Measurements from ENCODE around the gene SEMA7A.
A peak's percentile ranks its signal among the peaks of the same experiment; 100 is the strongest.

The SEMA7A gene

GRCh38 chr15:74451861-74452835, 18.4 kb upstream of the SEMA7A start:
- DNase-seq (ENCODE audit: low spot score) = no peak

GRCh38 chr15:74451322-74451721, 17.6 kb upstream of the SEMA7A start:
- DNase-seq (ENCODE audit: low spot score) = no peak

- no peak for DNase-seq (ENCODE audit: low spot score)
Observed at GRCh38 chr15:74449643-74450205, 16.0 kb upstream of the SEMA7A start.

DNA sequence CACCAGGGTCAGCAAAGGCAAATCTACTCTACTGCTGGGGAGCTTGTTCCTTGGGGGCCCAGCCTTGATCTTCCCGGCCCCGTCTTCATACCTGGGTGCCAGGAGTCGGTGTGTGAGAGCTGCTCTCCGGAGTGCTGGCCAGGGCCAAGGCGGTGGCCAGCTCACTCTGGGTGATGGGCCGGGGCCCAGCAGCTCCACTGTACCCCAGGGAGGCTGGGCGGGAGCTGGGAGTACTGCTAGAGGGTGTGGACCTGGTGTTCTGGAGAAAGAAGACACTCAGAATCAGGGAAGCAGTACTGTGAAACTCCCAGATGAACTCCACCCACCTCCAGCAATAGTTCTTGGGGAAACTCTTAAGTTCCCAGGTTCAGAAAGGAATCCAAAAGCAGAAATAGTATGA, 15.3 kb upstream of the SEMA7A start:
- no peak for DNase-seq (ENCODE audit: low spot score)

DNA sequence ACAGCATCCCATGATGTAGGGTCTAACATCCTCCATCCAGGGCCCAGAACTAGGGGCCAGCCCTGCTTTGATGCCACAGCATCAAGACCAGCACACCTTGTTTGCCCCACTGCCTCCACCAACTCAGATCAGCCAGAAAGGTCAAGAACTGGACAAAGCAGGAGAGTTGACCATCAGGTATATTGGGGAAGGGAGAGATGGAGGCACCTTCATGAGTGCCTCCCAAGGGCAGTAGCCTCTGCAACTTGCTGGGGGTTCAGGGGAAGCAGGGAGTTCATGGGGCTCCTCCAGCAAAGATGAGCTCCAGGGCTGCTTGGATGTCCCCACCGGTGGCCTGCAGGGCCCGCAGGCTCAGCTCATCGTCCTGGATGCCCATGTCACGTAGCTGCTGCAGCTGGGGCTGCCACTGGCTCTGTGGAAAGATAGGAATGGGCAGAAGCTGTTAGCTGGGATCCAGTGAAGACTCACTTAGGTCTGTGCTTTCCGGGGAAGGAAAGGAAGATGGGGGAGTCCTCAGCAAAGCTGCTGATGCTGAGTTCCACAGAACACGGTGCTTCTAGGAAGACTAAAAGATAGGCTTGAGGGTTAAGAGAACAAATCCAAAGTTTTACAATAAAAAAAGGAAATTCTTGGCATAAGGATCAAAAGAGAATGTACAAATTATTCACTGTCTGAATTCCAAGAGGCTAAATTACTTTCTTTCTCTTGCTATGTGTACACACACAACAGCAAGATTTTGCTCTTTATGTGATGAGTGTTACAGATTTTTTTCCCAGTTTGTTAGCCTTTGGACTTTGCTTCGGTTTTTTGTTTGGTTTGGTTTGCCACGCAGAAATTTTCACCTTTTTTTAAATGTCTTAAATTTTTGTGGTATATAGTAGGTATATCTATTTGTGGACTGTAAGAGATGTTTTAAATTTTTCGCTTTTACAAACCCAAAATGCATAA, 12.3 kb upstream of the SEMA7A start:
- DNase-seq (ENCODE audit: low spot score) = no peak

GRCh38 chr15:74444106-74445062, 10.6 kb upstream of the SEMA7A start:
- DNase-seq (ENCODE audit: low spot score) = no peak

- DNase-seq (ENCODE audit: low spot score) = no peak
Observed at GRCh38 chr15:74443100-74443909, 9.5 kb upstream of the SEMA7A start.

DNA sequence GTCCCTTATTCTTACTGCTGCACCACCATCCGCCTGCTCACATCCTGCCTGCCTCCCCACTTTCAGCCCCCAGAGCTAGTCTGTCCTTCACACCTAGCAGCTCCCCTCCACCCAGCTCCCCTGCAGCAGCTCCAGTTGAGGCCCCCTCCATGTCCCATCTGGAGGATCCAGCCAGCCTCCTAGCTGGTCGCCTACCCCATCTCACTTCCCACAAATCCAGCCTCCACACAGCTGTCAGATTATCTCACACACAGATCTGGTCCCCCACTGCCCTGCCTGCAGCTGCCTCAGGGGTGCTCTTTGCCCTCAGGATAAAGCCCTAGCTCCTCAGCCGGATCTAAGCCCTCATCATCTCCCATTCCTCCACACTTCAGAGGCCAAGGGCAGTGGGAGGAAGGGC, 8.8 kb upstream of the SEMA7A start:
- no peak for DNase-seq (ENCODE audit: low spot score)

DNA sequence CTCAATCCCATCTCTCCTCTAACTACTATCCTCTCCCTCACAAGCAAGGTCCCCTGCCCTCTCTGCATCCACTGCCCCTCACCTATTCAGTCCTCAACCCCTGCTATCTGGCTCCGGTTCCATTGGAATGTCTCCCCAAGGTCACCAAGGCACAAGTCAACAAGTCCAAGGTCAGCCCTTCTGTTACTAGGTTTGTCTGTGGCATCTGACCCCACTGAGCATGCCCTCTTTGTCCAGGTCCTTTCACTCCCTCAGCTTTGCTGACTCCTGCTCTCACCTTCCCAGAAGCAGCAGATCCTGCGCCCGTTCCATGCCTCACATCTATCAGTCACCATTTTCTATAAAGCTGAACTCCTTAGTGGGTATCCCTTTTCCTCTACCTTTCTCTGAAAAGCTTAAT, 8.3 kb upstream of the SEMA7A start:
- no peak for DNase-seq (ENCODE audit: low spot score)

- no peak for DNase-seq (ENCODE audit: low spot score)
Observed at GRCh38 chr15:74441248-74441941, 7.6 kb upstream of the SEMA7A start.

GRCh38 chr15:74438721-74439316, 5.1 kb upstream of the SEMA7A start:
- peak; percentile 77 for DNase-seq (ENCODE audit: low spot score)

- DNase-seq (ENCODE audit: low spot score) = no peak
Observed at GRCh38 chr15:74438206-74438605, 4.4 kb upstream of the SEMA7A start.

DNA sequence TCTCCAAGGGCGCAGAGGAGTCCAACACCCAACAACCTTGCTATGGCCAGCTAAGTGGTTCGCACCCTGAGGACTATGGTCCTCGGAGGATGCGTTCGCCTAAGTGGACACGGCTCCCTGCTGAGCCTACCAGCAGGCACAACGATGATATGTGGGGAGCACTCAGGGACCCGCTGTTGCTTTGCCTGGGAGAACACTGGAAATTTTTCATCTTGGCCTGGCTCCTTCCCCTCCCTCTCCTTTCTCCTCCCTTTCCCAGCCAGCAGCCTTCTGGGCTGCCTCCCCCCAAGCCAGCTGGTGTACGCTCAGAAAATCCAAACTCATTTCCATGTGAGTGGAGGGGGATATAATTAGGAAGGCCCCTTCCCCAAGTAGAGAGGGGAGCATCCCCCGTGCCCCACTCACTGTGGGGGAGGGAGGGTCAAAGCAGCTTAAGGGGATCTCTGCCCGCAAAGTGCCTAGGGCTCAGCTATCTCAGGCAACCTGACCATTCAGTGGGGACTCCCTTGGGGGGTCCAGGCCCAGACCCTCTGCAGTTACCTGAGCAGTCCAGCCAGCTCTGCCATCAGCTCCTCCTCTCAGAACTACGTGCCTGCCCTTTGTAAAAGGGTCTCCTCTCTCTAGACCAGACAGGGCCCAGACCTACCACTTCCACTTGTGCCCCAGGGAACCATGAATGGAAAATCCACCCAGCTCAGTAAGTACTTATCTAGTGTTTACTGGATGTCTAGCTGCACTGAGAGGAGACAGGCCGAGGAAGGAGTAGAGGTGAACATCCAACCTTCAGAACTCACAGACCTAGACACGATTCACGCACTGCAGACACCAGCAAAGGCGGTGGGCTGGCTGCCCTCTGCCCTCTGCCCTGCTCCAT, 742 bp upstream of the SEMA7A start:
- no peak for DNase-seq (ENCODE audit: low spot score)

DNA sequence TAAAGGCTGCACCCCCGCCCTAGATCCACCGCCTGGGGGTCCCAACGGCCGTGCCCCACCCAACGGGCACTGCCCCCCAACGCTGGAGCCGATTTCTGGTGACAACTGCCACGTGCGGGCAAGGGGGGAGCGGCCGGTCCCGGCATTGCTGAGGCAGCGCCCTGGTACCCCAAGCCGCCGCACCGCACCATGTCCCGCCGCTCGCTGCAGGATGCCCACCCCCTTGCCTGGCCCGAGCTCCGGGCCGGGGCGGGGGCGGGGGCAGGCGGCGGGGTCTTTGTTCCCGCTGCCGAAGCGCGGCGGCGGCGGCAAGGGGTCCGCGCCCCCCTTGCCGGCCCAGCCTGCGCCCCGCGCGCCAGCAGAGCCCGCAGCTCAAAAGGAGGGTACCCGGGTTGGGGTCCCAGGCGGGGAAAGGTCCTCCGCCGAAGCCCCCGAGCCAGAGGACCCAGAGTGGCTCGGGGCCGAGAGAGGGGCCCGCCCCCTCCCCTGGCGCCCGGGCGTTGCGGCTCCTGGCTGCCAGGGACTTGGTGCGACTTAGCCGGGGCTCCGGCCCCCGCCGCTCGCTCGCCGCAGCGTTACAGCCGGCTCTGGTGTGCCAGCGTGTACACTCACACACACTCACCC, 678 bp downstream of the SEMA7A start:
- DNase-seq (ENCODE audit: low spot score) = no peak

DNA sequence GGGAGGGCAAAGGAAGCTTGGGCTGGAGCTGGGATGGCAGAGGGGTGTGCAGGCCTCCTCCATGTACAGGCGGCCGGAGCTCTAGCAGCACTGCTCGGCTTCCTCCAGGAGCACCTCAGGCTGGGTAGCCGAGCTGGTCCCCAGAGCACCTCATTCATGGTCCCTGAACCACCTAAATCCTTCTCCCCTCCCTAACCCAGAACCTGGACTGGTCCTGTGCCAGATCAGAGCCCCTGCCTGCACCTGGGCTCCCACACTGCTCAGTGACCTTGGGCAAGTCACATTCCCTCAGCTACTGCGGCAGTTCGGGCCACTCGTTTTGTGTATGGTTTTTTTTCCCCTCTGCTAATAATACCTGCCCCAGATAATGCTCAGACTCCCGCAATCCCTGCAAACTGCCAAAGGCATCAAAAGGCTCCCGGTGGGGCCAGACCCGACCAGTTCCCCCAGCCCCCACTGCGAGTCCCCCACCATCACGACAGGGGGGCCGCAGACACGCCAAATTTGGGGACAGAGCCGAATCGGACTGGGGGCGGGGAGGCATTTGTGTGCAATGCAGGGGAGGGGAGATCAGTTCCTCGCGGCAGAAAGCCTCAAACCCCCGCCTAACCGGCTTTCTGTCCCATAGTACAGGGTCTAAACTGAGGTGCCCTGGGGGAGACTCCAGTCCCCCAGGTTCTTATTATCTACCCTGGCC, 1.3 kb downstream of the SEMA7A start:
- DNase-seq (ENCODE audit: low spot score) = no peak

GRCh38 chr15:74431645-74432044, 2.1 kb downstream of the SEMA7A start:
- no peak for DNase-seq (ENCODE audit: low spot score)

GRCh38 chr15:74431116-74431515, 2.6 kb downstream of the SEMA7A start:
- DNase-seq (ENCODE audit: low spot score) = no peak
